Glutamatergic neuron (in vitro differentiated cells): ENCODE measurements around the gene TMEM248. TPM values are rescaled to one million over a fixed set of nuclear protein-coding genes. Genes with fewer than 3 reads are reported as not detected.

Experiments used
- DNase-seq: peaks from one replicate; pipeline ENCODE4 v3.0.0; 2022
- H3K27ac Mint-ChIP-seq: one replicate; pipeline ENCODE4 v1.8.0; 2020; ENCODE audit warnings: mild to moderate bottlenecking, mixed read lengths, inconsistent platforms; ENCODE audit not compliant: unreplicated experiment
- H3K27me3 Mint-ChIP-seq: one replicate; pipeline ENCODE4 v1.8.0; 2020; ENCODE audit warnings: mild to moderate bottlenecking, moderate library complexity, mixed read lengths, inconsistent platforms; ENCODE audit not compliant: unreplicated experiment
- H3K36me3 Mint-ChIP-seq: one replicate; pipeline ENCODE4 v1.8.0; 2020; ENCODE audit warnings: mild to moderate bottlenecking, mixed read lengths, inconsistent platforms; ENCODE audit not compliant: unreplicated experiment
- H3K4me1 Mint-ChIP-seq: one replicate; pipeline ENCODE4 v1.8.0; 2020; ENCODE audit warnings: mild to moderate bottlenecking, low read depth, mixed read lengths, inconsistent platforms; ENCODE audit not compliant: unreplicated experiment
- H3K4me3 Mint-ChIP-seq: one replicate; pipeline ENCODE4 v1.8.0; 2020; ENCODE audit warnings: mild to moderate bottlenecking, mixed read lengths, inconsistent platforms; ENCODE audit not compliant: unreplicated experiment
- H3K9me3 Mint-ChIP-seq: one replicate; pipeline ENCODE4 v1.8.0; 2020; ENCODE audit warnings: mild to moderate bottlenecking, moderate library complexity, mixed read lengths, inconsistent platforms; ENCODE audit not compliant: unreplicated experiment
- total RNA-seq: library from RNA; stranded (reverse); fragmentation: NEBNext Ultra II Directional; extraction: Animal tissue kit (Norgen Biotek cat#: 25700); gene quantifications from one replicate; pipeline ENCODE4 v1.2.1, GENCODE V29; 2021; ENCODE audit not compliant: unreplicated experiment
- TF ChIP-seq, protein P1 (sequence below): fragments of 200-600 bp; sonication (generic); IDR thresholded peaks from one replicate; pipeline ENCODE4 v1.5.0; 2021; ENCODE audit not compliant: partially characterized antibody, unreplicated experiment

TMEM248 gene
- total RNA-seq, 1 donor from 2014 or later, result 62.6 TPM

DNA sequence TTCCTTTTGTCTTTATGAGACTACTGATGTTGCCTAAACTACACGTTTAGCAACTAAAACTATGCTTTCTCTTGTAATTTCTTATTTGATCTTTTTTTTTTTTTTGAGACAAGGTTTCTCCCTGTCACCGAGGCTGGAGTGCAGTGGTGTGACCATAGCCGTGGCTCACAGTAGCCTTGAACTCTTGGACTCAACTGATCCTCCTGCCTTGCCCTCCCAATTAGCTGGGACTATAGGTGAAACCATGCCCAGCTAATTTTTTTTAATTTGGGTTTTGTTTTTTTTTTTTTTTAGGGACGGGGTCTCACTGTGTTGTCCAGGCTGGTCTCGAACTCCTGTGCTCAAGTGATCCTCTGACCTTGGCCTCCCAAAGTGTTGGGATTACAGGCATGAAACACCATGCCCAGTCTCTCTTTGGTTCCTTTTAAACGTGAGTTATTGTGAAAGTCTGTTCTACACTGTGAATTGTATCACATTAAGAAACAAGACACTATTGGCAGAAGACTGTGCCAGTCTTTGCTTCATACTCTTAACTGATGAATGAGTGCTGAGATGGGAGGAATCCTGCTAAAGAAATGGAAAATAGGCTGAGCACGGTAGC, 6.4 kb downstream of the TMEM248 start:
- H3K9me3 Mint-ChIP-seq, result no peaks in the 10 kb centered on the region
- no peak overlapping the region for H3K4me3 Mint-ChIP-seq
- H3K27me3 Mint-ChIP-seq, result no peaks in the 10 kb centered on the region
- H3K4me1 Mint-ChIP-seq, result peaks cover 7% of the 10 kb centered on the region
- no peaks in the 10 kb centered on the region for H3K36me3 Mint-ChIP-seq
- TF ChIP-seq, protein P1, sequence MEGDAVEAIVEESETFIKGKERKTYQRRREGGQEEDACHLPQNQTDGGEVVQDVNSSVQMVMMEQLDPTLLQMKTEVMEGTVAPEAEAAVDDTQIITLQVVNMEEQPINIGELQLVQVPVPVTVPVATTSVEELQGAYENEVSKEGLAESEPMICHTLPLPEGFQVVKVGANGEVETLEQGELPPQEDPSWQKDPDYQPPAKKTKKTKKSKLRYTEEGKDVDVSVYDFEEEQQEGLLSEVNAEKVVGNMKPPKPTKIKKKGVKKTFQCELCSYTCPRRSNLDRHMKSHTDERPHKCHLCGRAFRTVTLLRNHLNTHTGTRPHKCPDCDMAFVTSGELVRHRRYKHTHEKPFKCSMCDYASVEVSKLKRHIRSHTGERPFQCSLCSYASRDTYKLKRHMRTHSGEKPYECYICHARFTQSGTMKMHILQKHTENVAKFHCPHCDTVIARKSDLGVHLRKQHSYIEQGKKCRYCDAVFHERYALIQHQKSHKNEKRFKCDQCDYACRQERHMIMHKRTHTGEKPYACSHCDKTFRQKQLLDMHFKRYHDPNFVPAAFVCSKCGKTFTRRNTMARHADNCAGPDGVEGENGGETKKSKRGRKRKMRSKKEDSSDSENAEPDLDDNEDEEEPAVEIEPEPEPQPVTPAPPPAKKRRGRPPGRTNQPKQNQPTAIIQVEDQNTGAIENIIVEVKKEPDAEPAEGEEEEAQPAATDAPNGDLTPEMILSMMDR, result no peak
- no peak overlapping the region for H3K27ac Mint-ChIP-seq
- DNase-seq, result no peak

DNA sequence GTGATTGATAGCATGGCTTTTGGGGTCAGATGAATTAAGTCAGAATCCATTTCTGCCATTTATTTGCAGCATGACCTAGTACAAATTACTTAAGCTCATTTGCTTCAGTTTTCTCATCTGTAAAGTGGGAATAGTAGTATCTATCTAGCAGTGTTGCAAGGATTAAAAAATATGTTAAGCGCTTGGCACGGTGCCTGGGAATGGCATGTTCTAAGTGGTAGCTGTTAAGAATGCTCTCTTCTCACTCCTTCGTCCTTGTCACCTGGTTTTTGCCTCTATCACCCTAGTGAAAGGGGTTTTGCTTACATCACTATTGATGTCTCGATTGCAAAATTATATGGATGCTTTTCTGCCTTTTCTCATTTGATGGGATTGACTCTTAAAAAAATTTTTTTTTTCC, 7.4 kb downstream of the TMEM248 start:
- Mint-ChIP-seq H3K36me3 (no peaks in the 10 kb centered on the region), H3K9me3 (no peaks in the 10 kb centered on the region), H3K4me1 (peaks cover 7% of the 10 kb centered on the region)

DNA sequence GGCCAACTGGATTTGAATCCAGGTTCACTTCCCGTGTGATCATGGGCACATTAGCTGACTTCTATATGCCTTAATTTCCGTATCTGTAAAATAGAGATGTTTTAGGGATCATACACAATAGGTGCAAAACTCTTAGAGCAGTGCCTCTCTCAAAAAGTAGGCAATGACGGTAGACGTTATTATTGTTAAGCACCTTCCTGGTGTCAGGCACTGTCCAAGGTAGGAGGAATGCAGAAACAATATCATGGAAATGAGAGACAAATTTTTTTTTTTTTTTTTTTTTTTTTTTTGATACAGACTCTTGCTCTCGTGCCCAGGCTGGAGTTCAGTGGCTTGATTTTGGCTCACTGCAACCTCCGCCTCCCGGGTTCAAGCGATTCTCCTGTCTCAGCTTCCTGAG, 8.1 kb downstream of the TMEM248 start:
- TF ChIP-seq, protein P1, result no peak
- no peak overlapping the region for H3K4me3 Mint-ChIP-seq
- no peak for DNase-seq
- no peaks in the 10 kb centered on the region for H3K27me3 Mint-ChIP-seq
- H3K9me3 Mint-ChIP-seq, result no peaks in the 10 kb centered on the region
- no peaks in the 10 kb centered on the region for H3K36me3 Mint-ChIP-seq
- no peak overlapping the region for H3K27ac Mint-ChIP-seq
- peaks cover 10% of the 10 kb centered on the region for H3K4me1 Mint-ChIP-seq

More for the DNA sequence above, 7.4 kb downstream of the TMEM248 start:
- Mint-ChIP-seq H3K4me3 (no peak overlapping the region), H3K27ac (no peak overlapping the region), H3K27me3 (no peaks in the 10 kb centered on the region)
- no peak for DNase-seq
- TF ChIP-seq, protein P1, result no peak

- Mint-ChIP-seq H3K4me1 (peaks cover 10% of the 10 kb centered on the region), H3K36me3 (no peaks in the 10 kb centered on the region), H3K27ac (peak overlapping the region; percentile 38), H3K4me3 (peak overlapping the region; percentile 42), H3K9me3 (no peaks in the 10 kb centered on the region), H3K27me3 (no peaks in the 10 kb centered on the region)
- TF ChIP-seq, protein P1, result no peak
- no peak for DNase-seq
Measured at GRCh38 chr7:66929935-66930334, 8.9 kb downstream of the TMEM248 start.

GRCh38 chr7:66930341-66930740, 9.3 kb downstream of the TMEM248 start:
- H3K9me3 Mint-ChIP-seq, result no peaks in the 10 kb centered on the region
- TF ChIP-seq, protein P1, result no peak
- peak overlapping the region; percentile 42 for H3K4me3 Mint-ChIP-seq
- peaks cover 9% of the 10 kb centered on the region for H3K4me1 Mint-ChIP-seq
- DNase-seq, result peak; percentile 26
- peak overlapping the region; percentile 38 for H3K27ac Mint-ChIP-seq
- no peaks in the 10 kb centered on the region for H3K27me3 Mint-ChIP-seq
- no peaks in the 10 kb centered on the region for H3K36me3 Mint-ChIP-seq
